GM18909 (cell line): ENCODE data around the gene SAP25.
"Not testable (repeated sequence)": the region's sequence is repeated elsewhere in the genome, so short reads cannot be mapped to it uniquely, and the experiment has no call there.

Source experiments
- ATAC-seq: cut with Tn5 transposase; IDR thresholded peaks from one replicate; pipeline ENCODE4 v1.9.1; 2021; ENCODE audit warnings: mild to moderate bottlenecking; ENCODE audit not compliant: unreplicated experiment, poor library complexity

The SAP25 gene

DNA sequence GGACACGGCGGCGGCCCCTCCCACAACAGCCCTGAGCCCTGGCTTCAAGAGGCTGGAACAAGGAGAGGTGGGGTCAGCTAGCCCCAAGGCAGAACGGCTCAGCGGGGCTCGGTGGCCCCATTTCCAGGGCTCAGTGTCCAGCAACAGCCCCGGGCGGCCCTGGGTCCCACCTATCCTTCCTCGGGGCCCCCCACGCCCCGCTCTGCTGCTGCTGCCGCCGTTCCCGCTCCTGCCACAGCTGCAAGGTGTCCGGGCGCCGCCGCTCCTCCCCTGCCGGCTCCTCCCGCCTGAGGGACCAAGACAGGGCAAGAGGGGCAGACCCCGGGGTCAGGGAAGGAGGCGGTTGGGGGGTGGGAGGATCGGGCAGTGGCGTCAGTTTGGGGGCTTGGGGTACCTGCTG, 3.4 kb upstream of the SAP25 start:
- ATAC-seq = no peak

DNA sequence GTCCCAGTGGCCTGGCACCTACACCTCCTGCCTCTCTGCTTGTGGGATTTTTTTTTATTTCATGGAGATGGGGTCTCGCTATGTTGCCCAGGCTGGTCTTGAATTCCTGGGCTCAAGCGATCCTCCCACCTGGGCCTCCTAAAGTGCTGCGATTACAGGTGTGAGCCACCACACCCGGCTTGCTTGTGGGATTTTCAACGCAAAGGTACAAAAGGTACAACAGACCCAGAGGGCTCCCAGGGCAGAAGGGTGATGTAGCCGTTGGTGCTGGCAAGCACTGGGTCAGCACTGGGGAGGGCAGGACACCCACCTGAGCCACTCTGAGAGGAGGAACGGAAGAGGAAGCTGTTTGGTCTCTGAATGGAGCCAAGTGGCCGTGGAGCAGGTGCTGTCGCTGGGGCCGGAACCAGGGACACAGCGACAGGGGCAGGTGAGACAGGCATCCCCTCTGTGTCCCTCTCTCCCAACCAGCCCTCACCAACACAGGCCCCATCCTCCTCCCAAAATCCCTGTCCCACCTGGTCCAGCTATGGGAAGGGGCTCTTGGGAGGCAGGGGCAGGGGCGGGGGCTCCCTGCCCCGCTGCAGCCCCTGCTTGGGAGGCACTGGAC, 2.8 kb upstream of the SAP25 start:
- ATAC-seq = no peak

DNA sequence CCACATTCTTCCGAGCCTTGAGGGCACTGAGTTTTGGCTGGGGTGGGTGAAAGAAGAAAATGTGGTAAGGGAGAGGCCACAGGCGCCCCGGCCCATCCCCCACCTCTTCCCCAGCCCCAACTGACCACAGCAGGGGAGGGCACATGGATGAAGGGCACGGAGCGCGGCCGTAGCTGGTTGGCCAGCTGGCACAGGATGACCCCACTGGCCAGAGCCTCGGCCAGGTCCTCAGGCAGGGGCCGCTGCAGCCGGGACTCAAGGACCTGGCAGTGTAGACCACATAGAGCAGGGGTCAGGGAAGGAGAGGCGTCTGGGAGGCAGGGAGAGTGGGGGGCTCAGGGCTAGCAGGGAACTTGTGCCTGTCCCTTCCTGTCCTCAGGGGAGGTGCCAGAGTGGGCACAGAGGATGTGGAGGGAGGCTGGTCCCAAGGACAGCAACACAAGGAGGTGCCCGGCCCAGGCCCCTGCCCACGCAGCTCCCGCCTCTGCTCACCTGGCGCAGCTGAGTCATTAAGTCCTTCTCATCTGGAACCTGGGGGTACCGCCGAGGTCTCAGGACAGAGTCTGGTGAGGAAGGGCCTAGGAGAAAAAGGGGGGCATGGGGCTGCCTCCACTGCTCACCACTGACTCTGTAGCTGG, 2.2 kb upstream of the SAP25 start:
- ATAC-seq = no peak

DNA sequence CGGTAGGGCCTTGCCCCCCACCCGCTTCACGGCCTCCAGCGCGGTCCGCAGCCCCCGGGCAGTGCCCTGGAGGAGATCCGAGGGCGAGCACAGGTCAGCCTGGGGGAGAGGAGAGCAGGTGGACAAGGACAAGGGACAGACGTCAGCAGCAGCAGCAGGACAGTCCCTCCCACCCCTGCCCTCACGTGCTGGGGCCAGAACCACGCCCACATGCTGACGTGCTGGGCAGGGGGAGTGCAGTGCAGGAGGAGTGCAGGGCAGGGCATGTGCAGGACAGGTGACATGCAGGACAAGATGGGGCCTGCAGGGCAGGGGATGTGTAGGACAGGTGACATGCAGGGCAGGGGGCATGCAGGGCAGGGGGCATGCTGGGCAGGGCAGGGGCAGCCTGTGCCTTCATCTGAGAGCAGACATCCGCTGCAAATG, 1.5 kb upstream of the SAP25 start:
- ATAC-seq = no peak

DNA sequence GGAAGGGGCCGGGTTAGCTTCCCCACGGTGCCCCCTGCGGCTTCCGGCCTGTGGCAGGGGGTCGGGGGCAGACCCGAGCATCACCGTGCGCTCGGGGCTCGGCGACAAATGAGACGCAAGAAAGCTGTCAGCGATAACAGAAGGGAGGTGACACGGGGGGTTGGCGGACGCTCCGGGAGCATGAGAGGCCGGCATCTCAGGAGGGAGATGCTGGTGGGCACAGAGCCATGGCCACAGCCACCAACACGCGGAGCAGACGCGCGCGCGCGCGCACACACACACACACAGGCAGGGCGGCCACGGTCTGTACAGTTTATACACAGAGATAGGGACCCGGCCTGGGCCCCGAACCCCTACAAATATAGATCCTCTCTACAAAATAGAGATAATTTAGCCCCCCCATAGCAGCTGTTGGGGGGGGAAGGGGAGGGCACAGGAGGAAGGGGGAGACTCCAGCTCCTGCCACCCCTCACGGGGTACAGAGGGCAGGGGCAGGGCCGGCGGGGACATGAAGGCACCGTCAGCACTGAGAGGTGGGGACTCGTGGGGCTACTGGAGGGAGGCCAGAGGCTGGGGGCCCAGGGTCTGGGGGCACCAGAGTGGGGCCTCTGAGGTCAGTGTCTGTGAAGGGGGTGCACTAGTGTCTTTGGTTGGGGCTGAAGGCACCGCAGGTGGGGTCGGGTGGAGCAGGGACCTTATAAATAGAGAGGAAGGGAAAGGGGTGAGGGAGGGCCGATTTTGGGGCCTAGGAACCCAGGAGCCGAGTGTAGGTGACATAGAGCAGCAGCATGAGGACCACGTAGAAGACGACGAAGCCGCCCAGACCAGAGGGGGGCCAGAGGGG, 884 bp upstream of the SAP25 start:
- ATAC-seq = no peak

DNA sequence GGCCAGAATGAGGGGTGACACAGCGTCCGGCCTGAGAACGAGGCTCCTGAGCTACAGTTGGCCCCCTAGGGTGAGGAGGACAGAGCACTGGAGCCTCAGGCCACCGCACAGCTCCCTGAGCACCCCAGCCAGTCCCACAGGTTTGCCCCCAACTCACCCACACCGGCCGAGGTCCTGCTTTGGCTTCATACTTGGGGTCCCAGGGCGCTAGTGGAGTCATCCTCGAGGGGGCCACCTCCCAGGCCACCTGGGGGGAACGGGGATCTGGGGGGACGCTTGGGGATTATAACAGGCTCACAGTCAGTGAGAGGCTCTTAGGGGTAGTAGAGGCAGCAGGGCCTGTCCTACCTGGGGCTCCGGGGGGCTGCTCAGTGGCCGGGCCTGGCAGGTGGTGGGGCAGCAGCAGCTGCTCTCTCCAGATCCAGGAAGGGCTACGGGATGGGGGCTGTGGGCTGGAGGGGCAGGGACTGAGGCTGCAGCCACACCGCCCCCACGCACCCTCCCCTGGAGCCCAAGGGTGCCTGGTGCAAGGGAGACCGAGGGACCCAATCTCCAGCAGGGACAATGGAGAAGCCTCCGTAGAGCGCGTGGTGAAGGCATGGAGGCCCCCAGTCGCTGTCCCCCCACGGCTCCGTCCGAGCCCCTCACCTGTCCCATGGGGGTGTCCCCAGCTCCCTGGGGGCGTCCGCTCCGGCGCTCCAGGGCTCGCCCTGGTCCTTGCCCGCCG, 588 bp downstream of the SAP25 start:
- no peak for ATAC-seq

DNA sequence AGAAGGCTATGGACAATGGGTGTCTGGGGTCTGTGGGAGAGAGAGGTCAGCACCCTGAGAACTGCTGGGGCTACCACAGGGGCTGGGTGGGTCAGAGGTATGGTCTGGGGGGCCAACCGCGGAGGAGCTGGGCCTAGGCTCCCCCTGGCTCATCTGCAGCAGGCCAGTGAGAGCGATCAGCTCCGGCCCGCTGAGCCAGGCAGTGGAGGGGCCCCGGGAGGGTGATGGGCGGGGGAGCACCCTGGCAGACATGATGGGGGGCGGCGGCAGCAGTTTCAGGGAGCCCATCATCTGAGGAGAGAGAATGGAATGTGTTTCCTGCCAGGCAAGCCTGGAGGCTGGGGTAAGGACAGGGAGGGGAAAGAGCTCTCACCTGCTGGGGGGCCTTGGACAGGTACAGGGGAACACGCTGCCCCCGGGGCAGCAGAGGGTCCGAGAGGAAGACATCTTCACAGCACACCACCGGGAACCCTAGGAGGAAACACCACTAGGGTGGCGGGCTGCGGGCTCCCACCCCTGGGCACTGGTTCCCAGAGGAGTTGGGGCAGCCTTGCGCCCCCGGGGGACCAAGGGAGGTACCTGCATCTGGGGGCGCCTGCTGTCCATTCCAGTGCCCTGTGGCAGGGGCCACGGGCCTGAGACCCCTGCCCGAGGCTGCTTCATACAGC, 1.3 kb downstream of the SAP25 start:
- no peak for ATAC-seq

DNA sequence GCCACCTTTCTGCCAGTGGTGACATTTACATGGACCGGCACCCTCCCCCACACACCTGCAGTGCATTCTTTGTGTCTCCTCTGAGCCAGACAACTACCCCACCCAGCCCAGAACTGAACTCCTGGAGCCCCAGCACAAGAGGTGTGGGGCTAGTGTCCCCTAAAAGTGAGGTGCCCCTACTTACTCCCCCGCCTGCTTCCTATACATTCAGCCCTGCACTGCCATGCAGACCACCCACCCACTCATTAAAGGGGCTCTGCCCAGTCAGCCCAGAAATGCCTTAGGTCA, 1.9 kb downstream of the SAP25 start:
- no peak for ATAC-seq

DNA sequence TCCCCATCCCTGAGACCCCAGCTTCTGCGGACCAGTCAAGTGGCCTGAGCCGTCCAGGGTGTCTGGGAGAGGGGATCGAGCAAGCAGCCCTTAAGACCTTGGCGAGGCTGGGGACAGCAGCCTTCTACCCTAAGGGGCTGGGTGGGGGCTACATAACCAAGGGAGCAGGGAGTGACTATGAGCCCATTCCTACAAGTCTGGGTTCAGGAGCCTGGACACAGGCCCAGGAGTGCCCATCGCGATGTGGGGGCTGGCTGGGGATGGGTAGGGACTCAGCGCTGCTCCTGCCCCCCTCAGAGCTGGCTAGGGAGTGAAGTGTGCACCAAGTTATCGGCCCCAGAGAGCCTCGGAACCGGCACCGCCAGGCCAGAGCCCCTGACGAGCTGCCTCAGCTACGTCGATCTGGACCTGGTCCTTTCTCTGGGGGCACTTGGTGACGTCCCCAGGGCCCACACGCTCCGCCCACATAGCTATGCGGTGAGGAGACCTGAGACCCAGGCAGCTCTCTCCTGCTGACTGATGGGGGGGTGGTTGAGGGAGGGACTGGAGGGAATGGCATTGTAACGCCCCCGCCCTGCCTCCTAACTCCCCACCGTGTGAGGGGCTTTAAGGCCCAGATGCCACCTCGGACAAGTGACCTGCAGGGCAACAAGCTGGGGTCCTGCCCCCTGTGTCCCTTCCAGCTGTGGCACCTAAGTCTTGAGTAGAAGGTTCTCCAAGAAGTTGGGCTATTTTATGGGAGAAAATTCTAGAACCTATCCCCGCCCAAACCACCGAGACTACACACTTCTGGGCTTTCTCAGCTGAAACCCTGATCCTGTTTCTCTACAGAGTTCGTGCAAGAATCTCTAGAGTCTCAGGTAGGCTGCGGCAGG, 2.5 kb downstream of the SAP25 start:
- no peak for ATAC-seq

DNA sequence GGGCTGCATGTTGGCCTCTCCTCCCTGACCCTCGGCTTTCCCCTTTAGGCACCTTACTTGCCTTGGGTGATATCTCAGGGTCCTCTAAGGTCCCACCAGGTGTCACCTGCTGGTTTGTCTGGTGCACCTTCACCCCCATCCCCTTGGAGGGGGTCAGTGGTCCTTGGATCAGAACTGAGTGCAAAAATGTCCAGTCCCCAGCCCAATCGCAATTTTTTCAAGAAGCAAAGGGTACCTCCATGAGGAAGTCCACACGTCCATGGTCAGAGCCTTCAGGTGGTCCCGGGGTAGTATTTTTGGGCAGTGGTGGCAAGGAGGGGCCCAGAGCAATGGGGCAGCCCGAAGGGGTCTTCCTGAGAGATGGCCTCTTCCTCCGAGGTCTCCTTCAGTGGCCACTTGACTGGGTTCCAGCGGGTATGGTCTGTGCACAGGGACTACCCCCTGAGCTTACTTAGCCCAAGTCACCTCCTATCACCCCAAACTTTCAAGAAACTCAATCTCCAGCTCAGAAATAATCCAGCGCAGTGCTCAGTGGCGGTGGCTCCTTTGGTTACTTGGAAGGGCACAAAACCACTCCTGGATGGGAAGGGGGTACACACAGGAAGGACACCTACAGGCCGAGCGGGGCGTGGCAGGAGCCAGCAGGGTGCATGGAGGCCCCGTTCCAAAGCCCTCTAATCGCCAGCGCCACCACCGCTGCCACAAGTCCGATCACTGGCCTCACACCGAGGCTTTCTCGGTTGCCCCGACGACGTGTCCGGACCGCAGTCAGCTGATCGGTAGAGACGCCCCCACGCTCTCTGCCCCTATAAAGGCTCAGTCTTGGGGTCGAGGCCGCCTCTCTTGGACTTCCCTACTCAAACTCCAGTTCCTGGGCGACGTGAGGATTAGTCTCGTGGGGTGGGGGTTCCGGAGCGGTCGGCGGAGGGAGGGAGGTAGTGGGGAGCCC, 4.5 kb downstream of the SAP25 start:
- peak; percentile 42 for ATAC-seq

DNA sequence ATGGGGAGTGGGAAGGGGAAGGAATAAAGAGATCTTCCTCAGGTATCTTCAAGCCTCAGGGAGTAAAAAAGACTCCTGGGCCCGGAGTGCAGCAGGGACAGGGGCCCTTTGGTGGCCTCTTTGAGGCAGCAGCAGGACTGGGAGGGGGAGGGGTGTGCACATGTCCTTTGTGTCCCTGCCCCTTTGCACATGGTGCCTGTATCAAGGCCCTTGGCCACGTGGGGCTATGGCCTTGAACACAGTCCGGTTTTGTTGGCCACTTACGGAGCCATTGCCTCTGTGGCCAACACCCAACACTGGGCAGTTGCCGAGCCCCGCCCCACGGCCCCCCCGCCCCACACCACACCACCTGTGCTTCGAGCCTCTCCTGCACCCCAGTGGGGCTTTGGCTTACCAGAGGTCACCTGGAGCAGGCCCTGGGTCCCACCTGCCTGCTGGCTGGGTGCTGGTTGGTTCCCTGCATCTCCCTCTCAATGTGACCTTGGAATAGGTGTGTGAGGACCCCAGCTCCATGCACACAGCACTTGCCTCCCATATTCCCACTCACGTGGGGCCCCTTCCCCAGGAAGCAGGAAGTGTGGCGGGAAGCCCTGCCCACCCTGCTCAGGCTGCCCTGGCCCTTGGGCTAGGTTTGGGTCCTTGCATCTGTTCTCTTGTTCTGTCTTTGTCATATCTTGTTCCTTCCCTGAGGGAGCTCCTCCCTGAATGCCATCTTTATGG, 5.4 kb downstream of the SAP25 start:
- no peak for ATAC-seq

DNA sequence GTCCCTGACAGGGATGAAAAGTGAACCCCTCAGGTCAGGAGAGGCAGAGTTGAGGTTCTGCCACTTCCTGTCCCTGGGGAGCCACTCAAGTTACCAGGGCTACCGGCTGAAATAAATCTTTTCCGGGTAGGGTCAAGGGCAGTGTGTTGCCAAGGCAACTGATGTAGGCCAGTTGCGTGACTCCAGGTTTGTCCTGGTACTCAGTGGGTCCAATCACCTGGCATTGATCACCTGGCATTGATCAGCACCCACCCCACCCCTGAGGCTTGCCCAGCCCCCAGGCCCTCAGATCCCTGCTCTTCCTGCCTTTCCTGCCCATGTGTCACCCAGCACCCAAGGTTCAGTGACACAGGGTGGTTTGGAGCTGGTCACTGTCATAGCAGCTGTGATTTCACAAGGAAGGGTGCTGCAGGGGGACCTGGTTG, 5.9 kb downstream of the SAP25 start:
- ATAC-seq = peak; percentile 35

DNA sequence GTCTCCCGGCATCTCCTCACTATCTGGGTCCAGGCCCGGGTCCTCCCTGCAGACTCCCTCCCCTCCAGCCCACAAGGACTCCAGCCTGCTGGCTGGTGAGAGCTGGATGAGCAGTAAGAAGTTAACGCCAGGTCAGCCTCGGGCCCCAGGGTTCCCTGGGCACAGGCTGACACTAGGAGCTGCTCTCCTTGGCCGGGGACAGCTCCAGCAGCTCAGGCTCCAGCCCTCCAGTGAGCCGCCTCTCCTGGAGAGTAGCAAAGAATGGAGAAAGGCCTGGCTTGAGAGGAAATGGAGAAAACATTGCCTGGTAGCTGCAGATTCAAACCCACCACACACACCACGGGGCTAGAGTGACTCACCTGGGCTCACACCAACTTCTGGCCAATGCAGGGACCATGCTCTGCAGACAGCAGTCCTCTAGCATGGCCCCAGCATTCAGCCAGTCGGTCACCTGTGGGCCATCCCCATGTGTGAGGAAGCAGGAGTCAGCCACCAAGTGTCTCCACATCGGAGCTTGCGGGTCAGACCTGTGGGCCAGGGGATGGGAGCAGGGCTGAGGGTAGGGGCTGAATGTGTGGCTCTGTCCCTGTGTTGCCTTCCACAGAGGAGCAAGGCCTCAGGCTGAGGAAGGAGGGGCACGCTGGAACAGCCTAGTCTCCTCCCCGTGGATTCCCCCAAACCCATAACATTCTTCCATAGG, 6.5 kb downstream of the SAP25 start:
- ATAC-seq = no peak

DNA sequence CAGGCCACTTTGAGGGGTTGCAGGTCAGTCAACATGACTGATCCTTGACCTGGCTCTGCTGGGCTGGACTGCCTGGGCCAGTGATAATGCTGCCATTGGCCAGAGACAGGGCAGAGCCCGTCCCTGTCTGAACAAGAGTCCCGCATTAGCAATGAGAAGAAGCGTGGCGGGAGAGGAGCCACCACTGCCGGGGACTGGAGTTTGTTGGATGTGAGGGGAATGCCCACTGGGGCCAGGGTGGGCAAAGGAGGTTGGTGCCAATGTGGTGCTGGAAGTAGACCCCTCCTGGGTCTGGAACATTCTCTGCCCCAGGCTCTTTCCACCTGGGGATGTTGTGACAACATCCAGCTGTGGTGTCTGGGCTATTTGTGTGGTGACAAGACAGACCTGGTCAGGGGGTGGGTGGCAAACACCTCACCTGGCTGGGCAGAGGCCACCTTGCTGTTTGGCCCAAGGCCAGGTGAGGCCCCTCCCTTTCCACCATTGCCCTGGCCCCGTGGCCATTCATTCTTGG, 7.6 kb downstream of the SAP25 start:
- ATAC-seq = no peak

DNA sequence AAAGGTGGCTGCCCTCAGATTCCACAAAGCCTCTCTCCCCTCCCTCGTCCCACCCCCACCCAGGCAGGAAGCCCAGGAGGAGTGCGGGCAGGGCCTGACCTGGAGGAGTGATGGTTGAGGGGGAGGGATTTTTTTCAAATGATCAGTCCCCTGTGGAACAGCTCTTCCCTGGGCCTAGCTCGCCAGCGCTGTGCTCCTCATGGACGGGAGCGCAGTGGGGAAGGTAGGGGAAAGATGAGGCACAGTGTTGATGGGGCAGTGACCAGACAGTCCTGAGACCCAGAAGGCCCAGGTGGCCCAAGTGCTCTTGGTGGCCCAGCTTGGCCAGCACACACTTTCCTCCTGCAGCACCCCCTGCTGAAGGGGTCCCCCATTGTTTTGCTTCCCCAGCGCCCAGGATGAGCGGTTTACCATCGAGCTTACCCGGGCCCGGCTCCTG, 8.5 kb downstream of the SAP25 start:
- ATAC-seq = no peak

DNA sequence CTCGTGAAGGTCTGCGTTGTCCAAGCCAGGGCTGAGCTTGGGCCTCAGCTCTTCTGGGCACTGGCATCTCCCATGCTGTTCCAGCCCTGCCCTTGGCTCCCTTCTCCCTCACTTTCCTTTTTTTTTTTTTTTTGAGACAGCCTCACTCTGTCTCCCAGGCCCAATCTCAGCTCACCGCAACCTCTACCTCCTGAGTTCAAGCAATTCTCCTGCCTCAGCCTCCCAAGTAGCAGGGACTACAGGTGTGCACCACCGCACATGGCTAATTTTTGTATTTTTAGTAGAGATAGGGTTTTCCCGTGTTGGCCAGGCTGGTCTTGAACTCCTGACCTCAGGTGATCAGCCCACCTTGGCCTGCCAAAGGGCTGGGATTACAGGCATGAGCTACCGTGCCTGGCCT, 9.3 kb downstream of the SAP25 start:
- ATAC-seq = not testable (repeated sequence)

DNA sequence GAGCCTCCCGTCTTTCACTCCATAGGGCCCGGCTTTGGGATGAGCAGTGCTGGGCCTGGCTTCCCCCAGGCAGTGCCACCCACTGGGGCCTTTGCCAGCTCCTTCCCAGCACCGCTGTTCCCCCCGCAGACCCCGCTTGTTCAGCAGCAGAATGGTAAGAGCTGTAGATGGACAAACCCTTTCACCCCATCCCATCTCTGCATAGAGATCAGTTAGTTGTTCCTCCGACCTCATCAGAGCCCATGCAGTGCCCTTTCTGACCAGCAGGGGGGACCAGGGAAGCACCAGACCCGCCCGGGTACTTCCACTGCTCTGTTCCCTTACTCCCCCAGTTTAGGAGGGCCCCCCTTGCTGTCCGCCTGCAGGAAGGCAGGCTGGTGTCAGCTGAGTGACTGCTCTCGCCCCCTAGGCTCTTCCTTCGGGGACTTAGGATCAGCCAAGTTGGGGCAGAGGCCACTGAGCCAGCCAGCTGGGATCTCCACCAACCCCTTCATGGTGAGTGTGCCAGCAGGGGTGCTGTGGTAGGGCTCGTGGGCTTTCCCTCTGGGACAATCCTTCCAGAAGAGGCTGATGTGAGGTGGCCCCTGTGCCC, 9.8 kb downstream of the SAP25 start:
- ATAC-seq = peak; percentile 47
